ENCODE results near the gene APMAP.

DNA sequence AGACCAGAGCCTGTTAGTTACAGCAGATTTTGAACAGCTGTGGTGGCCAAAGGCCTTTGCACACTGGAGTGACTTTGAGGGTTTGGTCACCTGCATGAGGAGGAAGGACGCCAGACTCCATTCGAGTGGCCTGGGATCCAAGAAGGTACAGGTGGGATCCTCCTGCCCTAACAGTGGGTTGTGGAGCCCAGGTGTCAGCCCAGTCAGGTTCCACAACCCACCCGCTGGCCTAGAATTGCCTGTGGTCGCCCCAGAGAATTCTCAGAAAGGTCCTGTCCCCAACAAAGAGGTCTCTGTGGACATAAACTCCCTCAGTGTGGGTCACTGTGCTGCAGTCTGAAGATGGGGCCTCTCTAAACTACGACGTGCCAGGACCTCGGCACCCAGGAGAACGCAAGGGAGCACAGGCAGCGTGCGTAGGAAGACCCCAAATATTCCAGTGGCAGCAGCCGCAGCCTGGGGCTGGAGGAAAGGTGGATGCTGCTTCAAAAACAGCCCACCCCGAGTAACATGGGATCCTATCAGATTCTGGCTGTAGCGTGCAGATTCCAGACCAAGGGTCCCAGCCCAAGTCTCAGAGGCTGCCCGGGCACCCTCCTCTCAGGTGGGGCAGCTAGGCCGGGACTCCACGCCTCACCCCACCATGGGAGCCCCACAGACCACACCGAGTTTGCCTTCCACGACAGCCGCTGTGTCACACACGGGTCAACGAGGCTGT lies 49.4 kb upstream of the APMAP start:
- TF ChIP-seq, protein P1, sequence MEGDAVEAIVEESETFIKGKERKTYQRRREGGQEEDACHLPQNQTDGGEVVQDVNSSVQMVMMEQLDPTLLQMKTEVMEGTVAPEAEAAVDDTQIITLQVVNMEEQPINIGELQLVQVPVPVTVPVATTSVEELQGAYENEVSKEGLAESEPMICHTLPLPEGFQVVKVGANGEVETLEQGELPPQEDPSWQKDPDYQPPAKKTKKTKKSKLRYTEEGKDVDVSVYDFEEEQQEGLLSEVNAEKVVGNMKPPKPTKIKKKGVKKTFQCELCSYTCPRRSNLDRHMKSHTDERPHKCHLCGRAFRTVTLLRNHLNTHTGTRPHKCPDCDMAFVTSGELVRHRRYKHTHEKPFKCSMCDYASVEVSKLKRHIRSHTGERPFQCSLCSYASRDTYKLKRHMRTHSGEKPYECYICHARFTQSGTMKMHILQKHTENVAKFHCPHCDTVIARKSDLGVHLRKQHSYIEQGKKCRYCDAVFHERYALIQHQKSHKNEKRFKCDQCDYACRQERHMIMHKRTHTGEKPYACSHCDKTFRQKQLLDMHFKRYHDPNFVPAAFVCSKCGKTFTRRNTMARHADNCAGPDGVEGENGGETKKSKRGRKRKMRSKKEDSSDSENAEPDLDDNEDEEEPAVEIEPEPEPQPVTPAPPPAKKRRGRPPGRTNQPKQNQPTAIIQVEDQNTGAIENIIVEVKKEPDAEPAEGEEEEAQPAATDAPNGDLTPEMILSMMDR (IDR thresholded peaks at IDR 0.05), result no peak
- no peak for TF ChIP-seq POLR2A (IDR thresholded peaks at IDR 0.05)
